ENCODE results near the gene TACC2. TPM values are rescaled to one million over a fixed set of nuclear protein-coding genes. Genes with fewer than 3 reads are reported as not detected.

Gene TACC2
- total and polyA plus RNA-seq, 4 donors: 43.3 to 309 (median 127) TPM

DNA sequence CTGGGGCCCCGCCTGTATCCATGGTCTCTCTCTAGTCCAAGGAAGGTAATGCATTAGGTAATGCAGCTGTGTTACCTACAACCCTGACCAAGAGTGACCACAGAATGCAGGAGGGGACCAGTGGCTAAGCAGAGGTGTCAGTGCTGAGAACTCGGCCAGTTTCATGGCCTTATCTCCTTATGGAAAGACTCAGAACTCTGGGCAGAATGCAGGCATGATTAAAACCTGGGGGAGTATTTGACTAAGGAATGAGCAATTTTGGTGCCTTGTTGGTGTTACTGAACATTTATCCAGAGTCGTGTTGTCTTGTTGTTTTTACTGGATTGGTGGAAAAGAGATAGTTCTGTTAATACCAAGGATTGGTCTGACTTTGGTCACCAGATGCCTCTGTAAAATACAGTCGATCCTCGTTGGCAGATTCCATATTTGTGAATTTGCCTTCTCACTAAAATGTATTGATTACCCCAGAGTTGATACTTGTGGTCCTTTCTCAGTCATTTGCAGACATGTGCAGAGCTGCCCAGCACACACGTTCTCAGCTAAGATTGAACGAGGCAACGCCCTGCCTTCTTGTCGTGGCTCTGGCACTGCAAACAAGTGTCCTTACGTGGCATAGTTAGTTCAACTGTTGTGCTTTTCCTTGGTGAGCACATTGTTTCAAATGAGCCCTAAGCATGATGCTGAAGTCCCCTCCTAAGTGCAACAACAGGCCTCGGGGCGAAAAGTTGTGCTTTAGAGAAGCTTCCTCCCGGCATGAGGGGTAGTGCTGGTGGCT, 146.5 kb downstream of the TACC2 start:
- DNase-seq (no peak), ATAC-seq (ENCODE audit: insufficient read depth, low FRiP score) (no peak)
- Histone ChIP-seq H3K27ac (ENCODE audit: low read depth in 1 of 2, low read length in 1 of 2) (peak overlapping the region in 1 of 2 donors; percentile 46), H3K9ac (ENCODE audit: insufficient read depth in 1 of 2, low read length in 2 of 2) (no peak overlapping the region), H3K9me3 (ENCODE audit: control insufficient read depth in 4 of 4, insufficient read depth in 3 of 4, low read length in 3 of 4) (no peaks in the 10 kb centered on the region), H3K4me1 (ENCODE audit: control insufficient read depth in 5 of 5, insufficient read depth in 5 of 5, low read length in 5 of 5) (peaks cover 2 to 22% (median 10%) of the 10 kb centered on the region in 5 donors), H3K36me3 (ENCODE audit: control insufficient read depth in 4 of 4, insufficient read depth in 4 of 4, low read length in 4 of 4) (peaks cover 0 to 26% (median 0%) of the 10 kb centered on the region in 4 donors), H3K27me3 (ENCODE audit: control insufficient read depth in 3 of 3, insufficient read depth in 3 of 3, low read length in 2 of 3) (no peaks in the 10 kb centered on the region), H3K4me3 (no peak overlapping the region)
- TF ChIP-seq, protein P1, sequence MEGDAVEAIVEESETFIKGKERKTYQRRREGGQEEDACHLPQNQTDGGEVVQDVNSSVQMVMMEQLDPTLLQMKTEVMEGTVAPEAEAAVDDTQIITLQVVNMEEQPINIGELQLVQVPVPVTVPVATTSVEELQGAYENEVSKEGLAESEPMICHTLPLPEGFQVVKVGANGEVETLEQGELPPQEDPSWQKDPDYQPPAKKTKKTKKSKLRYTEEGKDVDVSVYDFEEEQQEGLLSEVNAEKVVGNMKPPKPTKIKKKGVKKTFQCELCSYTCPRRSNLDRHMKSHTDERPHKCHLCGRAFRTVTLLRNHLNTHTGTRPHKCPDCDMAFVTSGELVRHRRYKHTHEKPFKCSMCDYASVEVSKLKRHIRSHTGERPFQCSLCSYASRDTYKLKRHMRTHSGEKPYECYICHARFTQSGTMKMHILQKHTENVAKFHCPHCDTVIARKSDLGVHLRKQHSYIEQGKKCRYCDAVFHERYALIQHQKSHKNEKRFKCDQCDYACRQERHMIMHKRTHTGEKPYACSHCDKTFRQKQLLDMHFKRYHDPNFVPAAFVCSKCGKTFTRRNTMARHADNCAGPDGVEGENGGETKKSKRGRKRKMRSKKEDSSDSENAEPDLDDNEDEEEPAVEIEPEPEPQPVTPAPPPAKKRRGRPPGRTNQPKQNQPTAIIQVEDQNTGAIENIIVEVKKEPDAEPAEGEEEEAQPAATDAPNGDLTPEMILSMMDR (IDR thresholded peaks at IDR 0.05; ENCODE audit: control extremely low read depth, extremely low read depth): no peak
- 83% methylated on average over 13 of the region's 13 CpGs for WGBS, 2 donors

DNA sequence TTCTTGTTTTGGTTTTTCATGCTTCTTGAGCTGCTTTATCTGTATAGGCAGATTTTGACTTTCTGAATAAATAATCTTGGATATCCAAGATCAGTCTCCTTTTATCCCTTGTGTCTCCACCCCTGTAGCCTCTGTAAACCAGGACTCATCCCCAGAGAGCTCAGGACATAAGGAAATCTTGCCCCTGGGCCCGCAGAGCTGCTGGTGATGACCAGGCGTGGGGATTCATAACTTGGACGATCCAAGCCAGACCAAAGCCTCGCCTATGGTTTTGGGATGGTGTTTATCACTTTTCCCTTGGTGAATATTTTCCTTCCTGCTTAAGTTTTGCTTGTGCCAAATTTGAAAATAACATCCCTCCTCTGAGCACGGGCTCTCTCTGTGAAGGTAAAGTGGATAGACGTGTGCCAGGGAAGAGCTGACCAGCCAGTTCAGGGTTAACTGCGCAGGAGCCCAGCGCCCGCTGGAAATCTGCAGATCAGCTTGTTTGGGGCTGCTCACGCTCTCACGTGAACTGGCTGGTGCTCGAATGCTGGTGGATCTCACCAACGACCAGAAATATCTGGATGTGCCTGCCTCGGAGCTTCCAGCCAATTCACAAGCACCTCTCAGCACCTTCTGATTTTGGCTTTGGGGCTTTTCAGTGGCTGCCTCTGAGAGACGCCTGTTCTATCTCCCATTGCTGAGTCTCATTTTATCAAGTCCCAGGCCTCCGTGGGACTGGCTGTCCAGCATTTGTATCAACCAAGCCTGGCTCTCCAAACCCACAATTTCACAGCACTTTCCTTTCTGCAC, 150.1 kb downstream of the TACC2 start:
- ATAC-seq (ENCODE audit: insufficient read depth, low FRiP score): no peak

DNA sequence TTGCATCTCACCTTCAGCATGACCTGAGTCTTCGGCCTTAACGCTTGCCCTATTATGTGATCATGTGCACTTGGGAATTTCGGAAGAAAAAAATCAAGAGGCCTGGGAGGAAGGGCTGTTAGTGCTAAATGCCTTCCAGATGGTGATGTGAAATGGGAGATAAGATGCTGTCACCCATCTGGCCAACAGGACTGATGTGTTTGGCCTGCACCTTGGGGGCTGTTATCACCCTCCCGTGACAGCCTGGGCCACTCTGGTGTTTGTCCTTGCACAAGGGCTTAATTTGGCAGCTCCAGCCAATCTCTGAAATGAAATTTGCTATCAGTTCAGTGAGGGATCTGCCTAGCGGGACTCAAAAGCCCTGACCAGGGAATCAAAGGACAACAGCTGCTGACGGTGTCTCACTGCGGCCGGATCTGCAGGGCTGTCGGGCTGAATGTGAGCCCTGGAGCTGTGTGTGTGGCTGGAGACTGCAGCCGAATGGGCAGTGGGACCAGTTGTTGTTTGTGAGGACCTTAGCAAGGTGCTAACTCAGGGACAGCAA, 150.7 kb downstream of the TACC2 start:
- no peak for DNase-seq
- no peaks in the 10 kb centered on the region for H3K27me3 ChIP-seq (ENCODE audit: control insufficient read depth in 3 of 3, insufficient read depth in 3 of 3, low read length in 2 of 3)
- TF ChIP-seq, protein P1 (IDR thresholded peaks at IDR 0.05; ENCODE audit: control extremely low read depth, extremely low read depth): no peak
- H3K9me3 ChIP-seq (ENCODE audit: control insufficient read depth in 4 of 4, insufficient read depth in 3 of 4, low read length in 3 of 4): no peaks in the 10 kb centered on the region
- peaks cover 0 to 14% (median 0%) of the 10 kb centered on the region in 4 donors for H3K36me3 ChIP-seq (ENCODE audit: control insufficient read depth in 4 of 4, insufficient read depth in 4 of 4, low read length in 4 of 4)
- WGBS, 2 donors: 74 to 79% methylated on average over 10 of the region's 10 CpGs
- peak overlapping the region; percentile 74 to 78 for H3K27ac ChIP-seq (ENCODE audit: low read depth in 1 of 2, low read length in 1 of 2)
- no peak overlapping the region for H3K4me3 ChIP-seq
- no peak overlapping the region for H3K9ac ChIP-seq (ENCODE audit: insufficient read depth in 1 of 2, low read length in 2 of 2)
- peaks cover 2 to 36% (median 18%) of the 10 kb centered on the region in 5 donors for H3K4me1 ChIP-seq (ENCODE audit: control insufficient read depth in 5 of 5, insufficient read depth in 5 of 5, low read length in 5 of 5)
- ATAC-seq (ENCODE audit: insufficient read depth, low FRiP score): no peak

More for the DNA sequence above, 150.1 kb downstream of the TACC2 start:
- H3K9me3 ChIP-seq (ENCODE audit: control insufficient read depth in 4 of 4, insufficient read depth in 3 of 4, low read length in 3 of 4): no peaks in the 10 kb centered on the region
- no peaks in the 10 kb centered on the region for H3K27me3 ChIP-seq (ENCODE audit: control insufficient read depth in 3 of 3, insufficient read depth in 3 of 3, low read length in 2 of 3)
- peaks cover 0 to 16% (median 0%) of the 10 kb centered on the region in 4 donors for H3K36me3 ChIP-seq (ENCODE audit: control insufficient read depth in 4 of 4, insufficient read depth in 4 of 4, low read length in 4 of 4)
- WGBS, 2 donors: 66 to 74% methylated on average over 16 of the region's 16 CpGs
- peak overlapping the region; percentile 26 to 78 for H3K27ac ChIP-seq (ENCODE audit: low read depth in 1 of 2, low read length in 1 of 2)
- H3K9ac ChIP-seq (ENCODE audit: insufficient read depth in 1 of 2, low read length in 2 of 2): no peak overlapping the region
- H3K4me1 ChIP-seq (ENCODE audit: control insufficient read depth in 5 of 5, insufficient read depth in 5 of 5, low read length in 5 of 5): peaks cover 2 to 38% (median 18%) of the 10 kb centered on the region in 5 donors
- no peak for DNase-seq
- TF ChIP-seq, protein P1 (IDR thresholded peaks at IDR 0.05; ENCODE audit: control extremely low read depth, extremely low read depth): no peak
- H3K4me3 ChIP-seq: no peak overlapping the region

All from lung (tissue), 12 donors.